HL-60 (cell line): ENCODE results near the gene ROGDI.

ENCODE experiments used
- DNase-seq, 2 experiments: peaks; one replicate each; pipeline ENCODE4 v3.0.0-alpha.2; 2010 to 2020; ENCODE audit warnings: low read depth in 1 of 2, low spot score in 1 of 2
- H3K27ac ChIP-seq: fragments of 250-450 bp; sonication (Bioruptor Pico); replicated peaks from 2 replicates; pipeline ENCODE4 v1.5.1; 2020; ENCODE audit warnings: mild to moderate bottlenecking, moderate library complexity
- H3K27me3 ChIP-seq: fragments of 250-450 bp; sonication (Bioruptor Pico); 2 replicates; pipeline ENCODE4 v1.5.1; 2021; ENCODE audit warnings: mild to moderate bottlenecking, moderate library complexity; ENCODE audit not compliant: insufficient read depth, poor library complexity, severe bottlenecking
- H3K4me3 ChIP-seq: replicated peaks from 2 replicates; pipeline ENCODE4 v1.5.1; 2011; ENCODE audit warnings: mild to moderate bottlenecking, control low read depth, low read length; ENCODE audit not compliant: insufficient read depth
- CTCF ChIP-seq: IDR thresholded peaks from one replicate; pipeline ENCODE4 v1.5.1; 2011; ENCODE audit warnings: low read length, control low read depth, inconsistent platforms; ENCODE audit not compliant: insufficient read depth
- GABPA ChIP-seq: IDR thresholded peaks from 2 replicates; pipeline ENCODE4 v1.6.1; 2012; ENCODE audit warnings: low read depth
- POLR2AphosphoS5 ChIP-seq: IDR thresholded peaks from 2 replicates; pipeline ENCODE4 v1.6.1; 2012; ENCODE audit warnings: low read depth
- SPI1 ChIP-seq: IDR thresholded peaks from 2 replicates; pipeline ENCODE4 v1.6.1; 2012; ENCODE audit warnings: low read depth, mild to moderate bottlenecking, borderline replicate concordance
- TF ChIP-seq, protein P1 (sequence below): IDR thresholded peaks from 2 replicates; pipeline ENCODE4 v1.6.1; 2012; ENCODE audit warnings: low read depth; ENCODE audit not compliant: insufficient replicate concordance

Gene ROGDI

DNA sequence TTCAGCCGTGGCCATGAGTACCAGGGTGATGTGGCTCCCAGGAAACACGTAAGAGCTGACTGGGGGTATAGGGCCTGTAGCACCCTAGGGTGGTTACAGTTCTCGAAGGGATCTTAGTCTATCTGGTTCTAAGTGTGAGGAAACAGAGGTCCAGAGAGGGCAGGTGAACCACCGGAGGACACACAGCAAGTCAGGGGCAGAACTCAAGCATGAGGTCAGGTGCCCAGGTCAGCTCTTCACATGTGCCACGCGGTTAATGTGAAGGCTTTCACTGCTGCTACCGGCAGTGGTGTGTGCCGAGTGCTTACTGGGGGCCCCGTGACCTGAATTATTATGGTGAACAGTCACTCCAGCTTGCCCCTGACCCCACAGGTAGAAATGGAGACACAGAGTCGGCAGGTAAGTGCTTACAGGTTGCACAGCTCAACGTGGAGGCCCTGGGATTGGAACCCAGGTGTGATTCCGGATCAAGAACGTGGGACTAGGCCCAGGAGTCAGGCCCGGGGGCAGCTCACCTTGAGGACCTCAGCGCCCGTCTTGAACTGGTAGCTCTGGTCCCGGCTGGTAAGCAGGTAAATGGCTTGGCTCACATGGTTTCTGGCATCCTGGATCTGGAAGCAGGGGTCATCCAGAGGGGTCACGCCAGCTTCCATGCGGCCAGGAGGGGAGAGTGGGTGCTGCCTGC lies 3.1 kb downstream of the ROGDI start:
- Histone ChIP-seq H3K4me3 (no peak overlapping the region), H3K27me3 (no peaks in the 10 kb centered on the region), H3K27ac (peak overlapping the region; percentile 81)
- DNase-seq = no peak
- TF ChIP-seq, protein P1, sequence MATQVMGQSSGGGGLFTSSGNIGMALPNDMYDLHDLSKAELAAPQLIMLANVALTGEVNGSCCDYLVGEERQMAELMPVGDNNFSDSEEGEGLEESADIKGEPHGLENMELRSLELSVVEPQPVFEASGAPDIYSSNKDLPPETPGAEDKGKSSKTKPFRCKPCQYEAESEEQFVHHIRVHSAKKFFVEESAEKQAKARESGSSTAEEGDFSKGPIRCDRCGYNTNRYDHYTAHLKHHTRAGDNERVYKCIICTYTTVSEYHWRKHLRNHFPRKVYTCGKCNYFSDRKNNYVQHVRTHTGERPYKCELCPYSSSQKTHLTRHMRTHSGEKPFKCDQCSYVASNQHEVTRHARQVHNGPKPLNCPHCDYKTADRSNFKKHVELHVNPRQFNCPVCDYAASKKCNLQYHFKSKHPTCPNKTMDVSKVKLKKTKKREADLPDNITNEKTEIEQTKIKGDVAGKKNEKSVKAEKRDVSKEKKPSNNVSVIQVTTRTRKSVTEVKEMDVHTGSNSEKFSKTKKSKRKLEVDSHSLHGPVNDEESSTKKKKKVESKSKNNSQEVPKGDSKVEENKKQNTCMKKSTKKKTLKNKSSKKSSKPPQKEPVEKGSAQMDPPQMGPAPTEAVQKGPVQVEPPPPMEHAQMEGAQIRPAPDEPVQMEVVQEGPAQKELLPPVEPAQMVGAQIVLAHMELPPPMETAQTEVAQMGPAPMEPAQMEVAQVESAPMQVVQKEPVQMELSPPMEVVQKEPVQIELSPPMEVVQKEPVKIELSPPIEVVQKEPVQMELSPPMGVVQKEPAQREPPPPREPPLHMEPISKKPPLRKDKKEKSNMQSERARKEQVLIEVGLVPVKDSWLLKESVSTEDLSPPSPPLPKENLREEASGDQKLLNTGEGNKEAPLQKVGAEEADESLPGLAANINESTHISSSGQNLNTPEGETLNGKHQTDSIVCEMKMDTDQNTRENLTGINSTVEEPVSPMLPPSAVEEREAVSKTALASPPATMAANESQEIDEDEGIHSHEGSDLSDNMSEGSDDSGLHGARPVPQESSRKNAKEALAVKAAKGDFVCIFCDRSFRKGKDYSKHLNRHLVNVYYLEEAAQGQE = no peak
- TF ChIP-seq POLR2AphosphoS5 (no peak), SPI1 (no peak), CTCF (no peak), GABPA (no peak)

GRCh38 chr16:4798456-4798855 lies 4.0 kb downstream of the ROGDI start:
- DNase-seq = no peak
- no peak for TF ChIP-seq SPI1
- TF ChIP-seq CTCF = no peak
- no peak for TF ChIP-seq POLR2AphosphoS5
- TF ChIP-seq GABPA = no peak
- TF ChIP-seq, protein P1 = no peak
- no peak overlapping the region for H3K27ac ChIP-seq
- no peak overlapping the region for H3K4me3 ChIP-seq
- no peaks in the 10 kb centered on the region for H3K27me3 ChIP-seq

- no peaks in the 10 kb centered on the region for H3K27me3 ChIP-seq
- no peak overlapping the region for H3K4me3 ChIP-seq
- no peak overlapping the region for H3K27ac ChIP-seq
- DNase-seq = no peak
- TF ChIP-seq, protein P1 = no peak
- TF ChIP-seq SPI1 (no peak), CTCF (no peak), GABPA (no peak), POLR2AphosphoS5 (no peak)
These were observed 4.6 kb downstream of the ROGDI start for GRCh38 chr16:4797805-4798252.
